Measurements from ENCODE around the gene FRMD5. TPM values are rescaled to one million over a fixed set of nuclear protein-coding genes. Genes with fewer than 3 reads are reported as not detected.

The FRMD5 gene
- polyA plus RNA-seq, 3 donors: not detected

DNA sequence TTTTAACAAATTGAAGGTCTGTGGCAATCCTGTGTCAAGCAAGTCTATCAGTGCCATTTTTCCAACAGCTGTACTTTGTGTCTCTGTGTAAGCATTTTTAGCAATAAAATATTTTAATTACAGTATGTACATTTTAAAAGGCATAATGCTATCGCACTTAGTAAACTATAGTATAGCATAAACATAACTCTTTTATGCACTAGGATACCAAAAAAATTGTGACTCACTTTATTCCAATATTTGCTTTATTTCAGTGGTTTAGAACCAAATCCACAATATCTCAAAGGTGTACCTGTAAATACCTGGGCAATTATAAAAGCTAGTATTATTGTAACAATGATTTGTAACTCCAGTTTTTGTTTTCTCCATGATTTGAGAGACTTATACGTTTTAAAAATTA lies 46.5 kb downstream of the FRMD5 start:
- Histone ChIP-seq H3K4me1 (ENCODE audit: control insufficient read depth in 1 of 2, insufficient read depth in 2 of 2, low read length in 2 of 2) (no peaks in the 10 kb centered on the region), H3K36me3 (replicated peaks in 1 of 2; ENCODE audit: control insufficient read depth in 1 of 2, insufficient read depth in 2 of 2, low read length in 2 of 2) (no peaks in the 10 kb centered on the region), H3K27me3 (ENCODE audit: control insufficient read depth in 2 of 2, insufficient read depth in 2 of 2, low read length in 2 of 2) (no peaks in the 10 kb centered on the region), H3K79me2 (ENCODE audit: insufficient read depth, low read length) (no peaks in the 10 kb centered on the region), H2AFZ (ENCODE audit: insufficient read depth, low read depth, low read length, poor library complexity, severe bottlenecking) (no peak overlapping the region), H3K4me3 (replicated peaks in 1 of 3; ENCODE audit: low read depth in 2 of 3, low read length in 3 of 3) (no peak overlapping the region), H3K9ac (ENCODE audit: insufficient read depth, low read length, poor library complexity, severe bottlenecking) (no peak overlapping the region), H3K9me3 (replicated peaks in 1 of 2; ENCODE audit: control insufficient read depth in 1 of 2, insufficient read depth in 1 of 2, low read length in 2 of 2) (no peaks in the 10 kb centered on the region), H3K4me2 (replicated peaks; ENCODE audit: extremely low read depth, low read length, poor library complexity, severe bottlenecking) (no peak overlapping the region), H4K20me1 (ENCODE audit: insufficient read depth, low read length) (no peaks in the 10 kb centered on the region), H3K27ac (ENCODE audit: low read depth in 1 of 2, low read length in 2 of 2) (no peak overlapping the region)
- no peaks in the 10 kb centered on the region for H3K4me1 Mint-ChIP-seq
- no peak overlapping the region for H3K4me3 Mint-ChIP-seq
- no peak overlapping the region for H3K27ac Mint-ChIP-seq
- no peaks in the 10 kb centered on the region for H3K36me3 Mint-ChIP-seq
- H3K27me3 Mint-ChIP-seq (ENCODE audit: low read depth in 3 of 3): peaks cover 3 to 12% (median 5%) of the 10 kb centered on the region in 3 donors
- DNase-seq: no peak
- WGBS (ENCODE audit: insufficient coverage): no CpG with 5 or more reads among the region's 2 CpGs
- H3K9me3 Mint-ChIP-seq: no peaks in the 10 kb centered on the region
- intact Hi-C loops (cut with micrococcal nuclease): no loop called here
- TF ChIP-seq, protein P1, sequence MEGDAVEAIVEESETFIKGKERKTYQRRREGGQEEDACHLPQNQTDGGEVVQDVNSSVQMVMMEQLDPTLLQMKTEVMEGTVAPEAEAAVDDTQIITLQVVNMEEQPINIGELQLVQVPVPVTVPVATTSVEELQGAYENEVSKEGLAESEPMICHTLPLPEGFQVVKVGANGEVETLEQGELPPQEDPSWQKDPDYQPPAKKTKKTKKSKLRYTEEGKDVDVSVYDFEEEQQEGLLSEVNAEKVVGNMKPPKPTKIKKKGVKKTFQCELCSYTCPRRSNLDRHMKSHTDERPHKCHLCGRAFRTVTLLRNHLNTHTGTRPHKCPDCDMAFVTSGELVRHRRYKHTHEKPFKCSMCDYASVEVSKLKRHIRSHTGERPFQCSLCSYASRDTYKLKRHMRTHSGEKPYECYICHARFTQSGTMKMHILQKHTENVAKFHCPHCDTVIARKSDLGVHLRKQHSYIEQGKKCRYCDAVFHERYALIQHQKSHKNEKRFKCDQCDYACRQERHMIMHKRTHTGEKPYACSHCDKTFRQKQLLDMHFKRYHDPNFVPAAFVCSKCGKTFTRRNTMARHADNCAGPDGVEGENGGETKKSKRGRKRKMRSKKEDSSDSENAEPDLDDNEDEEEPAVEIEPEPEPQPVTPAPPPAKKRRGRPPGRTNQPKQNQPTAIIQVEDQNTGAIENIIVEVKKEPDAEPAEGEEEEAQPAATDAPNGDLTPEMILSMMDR (IDR thresholded peaks at IDR 0.05): no peak

DNA sequence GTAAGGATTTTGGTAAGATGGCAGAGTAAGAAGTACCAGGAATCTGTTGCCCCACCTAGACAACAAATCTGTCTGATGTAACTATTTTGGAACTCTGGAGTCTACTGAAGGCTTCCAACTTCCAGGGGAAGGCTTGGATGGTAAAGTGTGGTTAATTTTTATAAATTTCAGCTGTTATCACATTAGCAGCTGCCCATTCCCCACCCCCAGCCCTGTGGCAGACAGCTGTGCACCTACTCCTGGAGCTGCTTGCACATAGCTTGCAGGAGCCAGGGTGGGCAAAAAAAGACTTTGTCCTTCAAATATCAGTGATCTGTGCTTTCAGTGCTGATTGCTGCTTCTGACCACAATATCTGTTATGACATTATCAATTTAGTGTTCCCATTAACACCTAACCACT lies 47.4 kb downstream of the FRMD5 start:
- H3K9ac ChIP-seq (ENCODE audit: insufficient read depth, low read length, poor library complexity, severe bottlenecking): no peak overlapping the region
- no peaks in the 10 kb centered on the region for H4K20me1 ChIP-seq (ENCODE audit: insufficient read depth, low read length)
- no peak for DNase-seq
- H3K27me3 Mint-ChIP-seq (ENCODE audit: low read depth in 3 of 3): peaks cover 3 to 13% (median 7%) of the 10 kb centered on the region in 3 donors
- H3K4me3 Mint-ChIP-seq: no peak overlapping the region
- no peaks in the 10 kb centered on the region for H3K4me1 Mint-ChIP-seq
- H3K27ac Mint-ChIP-seq: no peak overlapping the region
- H3K36me3 ChIP-seq (replicated peaks in 1 of 2; ENCODE audit: control insufficient read depth in 1 of 2, insufficient read depth in 2 of 2, low read length in 2 of 2): no peaks in the 10 kb centered on the region
- TF ChIP-seq, protein P1 (IDR thresholded peaks at IDR 0.05): no peak
- H2AFZ ChIP-seq (ENCODE audit: insufficient read depth, low read depth, low read length, poor library complexity, severe bottlenecking): no peak overlapping the region
- no peaks in the 10 kb centered on the region for H3K27me3 ChIP-seq (ENCODE audit: control insufficient read depth in 2 of 2, insufficient read depth in 2 of 2, low read length in 2 of 2)
- H3K4me2 ChIP-seq (replicated peaks; ENCODE audit: extremely low read depth, low read length, poor library complexity, severe bottlenecking): no peak overlapping the region
- H3K79me2 ChIP-seq (ENCODE audit: insufficient read depth, low read length): no peaks in the 10 kb centered on the region
- intact Hi-C loops (cut with micrococcal nuclease): no loop called here
- H3K36me3 Mint-ChIP-seq: no peaks in the 10 kb centered on the region
- no peaks in the 10 kb centered on the region for H3K9me3 Mint-ChIP-seq
- H3K4me3 ChIP-seq (replicated peaks in 1 of 3; ENCODE audit: low read depth in 2 of 3, low read length in 3 of 3): no peak overlapping the region
- no peaks in the 10 kb centered on the region for H3K4me1 ChIP-seq (ENCODE audit: control insufficient read depth in 1 of 2, insufficient read depth in 2 of 2, low read length in 2 of 2)
- no peaks in the 10 kb centered on the region for H3K9me3 ChIP-seq (replicated peaks in 1 of 2; ENCODE audit: control insufficient read depth in 1 of 2, insufficient read depth in 1 of 2, low read length in 2 of 2)
- H3K27ac ChIP-seq (ENCODE audit: low read depth in 1 of 2, low read length in 2 of 2): no peak overlapping the region
